Peyer's patch (tissue), 4 donors: ENCODE measurements around the gene USP24.

ENCODE experiments used
- CTCF ChIP-seq, 6 experiments: fragments of 450-650 bp in 4 of 6; fragments of 200-600 bp in 2 of 6; sonication (generic) in 1 of 6; IDR thresholded peaks; one replicate each; pipeline ENCODE4 v1.5.1; 2017 to 2019; ENCODE audit warnings: antibody characterized with exemption in 6 of 6, mild to moderate bottlenecking in 3 of 6, moderate library complexity in 1 of 6
- POLR2A ChIP-seq, 2 donors: fragments of 450-650 bp; IDR thresholded peaks; one replicate each; pipeline ENCODE4 v1.5.1; 2017; ENCODE audit warnings: antibody characterized with exemption in 2 of 2, mild to moderate bottlenecking in 2 of 2, moderate library complexity in 2 of 2

- TF ChIP-seq CTCF (IDR thresholded peaks at IDR 0.05) (no peak), POLR2A (IDR thresholded peaks at IDR 0.05) (no peak)
These were observed 154.0 kb downstream of the USP24 start for GRCh38 chr1:55061000-55061705.
